ENCODE data around the gene SERPINA3.

GRCh38 chr14:94582199-94582750 is 29.9 kb upstream of the SERPINA3 start:
- no peak for TF ChIP-seq EZH2phosphoT487 (IDR thresholded peaks at IDR 0.05; ENCODE audit: insufficient read depth, low read depth)
- TF ChIP-seq EZH2 (IDR thresholded peaks at IDR 0.05; ENCODE audit: insufficient read depth, poor library complexity, severe bottlenecking) = no peak
